GM18858 (cell line): Measurements from ENCODE around the gene TBC1D24.
A peak's percentile ranks its signal among the peaks of the same experiment; 100 is the strongest.

Experiments
- ATAC-seq: cut with Tn5 transposase; IDR thresholded peaks from one replicate; pipeline ENCODE4 v1.9.1; 2021; ENCODE audit not compliant: unreplicated experiment

The TBC1D24 gene

GRCh38 chr16:2449118-2449517, 25.8 kb upstream of the TBC1D24 start:
- ATAC-seq = no peak

DNA sequence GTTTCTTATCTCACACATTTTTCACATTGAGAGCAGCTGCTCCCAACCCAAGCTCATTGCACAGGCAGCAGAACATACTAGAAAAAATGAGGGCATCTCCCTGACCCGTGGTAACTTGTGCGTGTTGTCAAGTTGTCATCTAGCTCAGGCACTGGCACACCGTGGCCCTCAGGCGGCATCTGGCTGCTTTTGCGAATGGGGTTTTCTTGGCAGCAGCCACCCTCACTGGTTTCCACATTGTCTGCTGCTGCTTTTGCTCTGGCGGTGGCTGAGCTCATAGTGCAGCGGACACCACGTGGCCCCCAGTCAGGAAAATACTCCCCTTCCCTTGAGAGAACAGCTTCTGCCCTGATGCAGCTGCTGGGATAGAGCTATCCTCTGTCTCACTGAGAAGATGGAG, 24.4 kb upstream of the TBC1D24 start:
- no peak for ATAC-seq

DNA sequence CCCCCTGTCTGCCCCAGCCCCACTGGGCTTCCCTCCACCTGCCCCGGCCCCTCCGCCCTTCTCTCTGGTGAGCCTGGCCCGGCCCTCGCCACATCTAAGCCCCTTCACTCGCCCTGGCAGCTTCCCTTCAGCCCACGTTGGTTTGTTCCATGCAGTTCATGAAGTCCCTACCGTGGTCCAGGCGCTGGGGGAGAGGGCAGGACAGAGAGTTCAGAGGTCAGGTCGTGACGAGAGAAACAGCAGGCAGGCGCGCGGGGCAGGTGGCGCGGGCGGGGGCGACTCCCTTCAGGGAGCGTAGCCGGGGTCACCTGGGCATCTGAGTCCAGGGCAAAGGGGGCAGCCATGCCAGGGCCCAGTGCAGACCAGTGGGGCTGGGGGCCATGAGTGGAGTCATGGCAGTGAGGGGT, 23.9 kb upstream of the TBC1D24 start:
- no peak for ATAC-seq

DNA sequence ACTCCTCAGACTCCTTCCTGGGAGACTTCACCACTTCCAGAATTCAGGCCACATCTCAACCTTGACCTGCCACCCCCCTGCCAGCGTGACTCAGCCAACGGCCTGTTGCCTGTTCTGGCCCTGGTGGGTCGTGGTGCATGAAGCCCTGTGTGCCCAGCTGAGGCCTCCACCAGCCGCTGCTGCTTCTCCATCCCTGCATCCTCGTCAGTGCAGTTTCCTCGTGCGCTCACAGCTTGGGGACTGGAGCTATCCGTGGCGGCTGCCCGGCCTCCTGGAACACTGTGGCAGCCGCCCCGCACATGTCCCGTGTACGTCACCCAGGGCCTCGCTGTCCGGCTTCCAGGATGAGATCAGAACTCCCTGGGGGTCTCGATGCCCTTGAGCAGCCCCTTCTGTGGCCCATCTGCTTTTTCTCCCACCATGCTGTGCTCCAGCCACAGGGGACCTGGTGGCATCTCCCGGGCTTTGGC, 23.0 kb upstream of the TBC1D24 start:
- no peak for ATAC-seq

- no peak for ATAC-seq
These were observed 22.3 kb upstream of the TBC1D24 start for GRCh38 chr16:2452650-2453049.

GRCh38 chr16:2455081-2455845, 19.7 kb upstream of the TBC1D24 start:
- no peak for ATAC-seq

DNA sequence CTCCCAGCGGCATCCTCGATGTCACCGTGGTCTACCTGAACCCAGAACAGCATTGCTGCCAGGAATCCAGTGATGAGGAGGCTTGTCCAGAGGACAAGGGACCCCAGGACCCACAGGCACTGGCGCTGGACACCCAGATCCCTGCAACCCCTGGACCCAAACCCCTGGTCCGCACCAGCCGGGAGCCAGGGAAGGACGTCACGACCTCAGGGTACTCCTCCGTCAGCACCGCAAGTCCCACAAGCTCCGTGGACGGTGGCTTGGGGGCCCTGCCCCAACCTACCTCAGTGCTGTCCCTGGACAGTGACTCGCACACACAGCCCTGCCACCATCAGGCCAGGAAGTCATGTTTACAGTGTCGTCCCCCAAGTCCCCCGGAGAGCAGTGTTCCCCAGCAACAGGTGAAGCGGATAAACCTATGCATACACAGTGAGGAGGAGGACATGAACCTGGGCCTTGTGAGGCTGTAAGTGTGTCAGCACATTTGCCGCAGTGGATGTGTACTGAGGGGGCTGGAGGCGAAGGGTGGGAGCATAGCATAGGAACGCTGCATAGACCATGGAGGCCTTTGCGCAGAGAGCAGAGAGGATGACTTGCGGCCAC, 18.3 kb upstream of the TBC1D24 start:
- ATAC-seq = no peak

GRCh38 chr16:2457267-2457666, 17.7 kb upstream of the TBC1D24 start:
- no peak for ATAC-seq

DNA sequence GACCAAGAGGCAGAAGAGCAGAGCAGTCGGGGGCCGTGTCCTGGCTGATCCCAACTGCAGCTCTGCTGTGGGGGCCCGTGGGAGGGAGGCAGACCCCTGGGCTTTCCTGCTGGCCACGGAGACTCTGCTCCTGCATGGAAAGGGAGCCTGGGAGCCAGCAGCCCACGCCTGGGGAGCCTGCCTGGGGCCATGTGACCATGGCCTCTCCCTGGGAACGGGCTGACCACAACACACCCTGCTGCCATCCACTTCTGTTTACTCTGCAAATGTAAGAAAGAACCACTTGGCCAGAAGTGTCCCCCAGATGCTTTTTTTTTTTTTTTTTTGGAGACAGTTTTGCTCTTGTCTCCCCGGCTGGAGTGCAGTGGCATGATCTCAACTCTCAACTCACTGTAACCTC, 17.0 kb upstream of the TBC1D24 start:
- ATAC-seq = no peak

DNA sequence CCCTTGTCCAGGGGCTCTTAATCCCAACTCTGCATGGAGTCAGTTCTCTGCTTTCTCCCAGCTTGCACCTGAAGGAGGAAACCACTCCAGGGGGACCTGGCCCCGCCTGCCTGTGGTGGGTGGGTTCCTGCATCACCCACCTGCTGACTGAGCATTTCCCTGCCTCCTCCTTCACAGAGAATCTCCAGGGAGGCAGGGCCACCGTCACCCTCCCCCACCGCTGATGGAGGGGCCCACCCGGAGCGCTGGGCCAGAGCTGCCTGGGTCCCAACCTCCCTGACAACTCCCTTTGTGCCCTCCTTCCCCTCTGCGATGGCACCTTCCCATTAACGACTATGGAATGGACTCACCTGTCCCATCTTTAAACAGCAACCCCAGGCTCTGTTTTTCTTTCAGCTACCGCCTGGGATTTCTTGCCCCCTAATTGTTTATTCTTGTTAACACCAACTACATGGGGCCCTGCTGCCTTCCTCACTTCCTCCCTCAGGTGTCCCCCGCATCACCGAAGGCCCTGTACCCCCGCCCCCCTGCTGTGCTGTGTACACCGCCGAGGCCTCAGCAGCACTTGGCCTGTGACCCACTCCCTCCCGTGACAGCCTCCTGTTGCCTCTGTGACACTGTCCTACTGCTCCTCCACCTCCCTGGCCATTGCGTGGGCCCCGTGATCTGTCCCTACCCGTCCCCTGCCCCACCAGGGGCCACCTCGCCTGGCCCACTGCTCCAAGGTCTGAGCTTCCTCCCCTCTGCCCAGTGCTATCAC, 15.9 kb upstream of the TBC1D24 start:
- no peak for ATAC-seq

DNA sequence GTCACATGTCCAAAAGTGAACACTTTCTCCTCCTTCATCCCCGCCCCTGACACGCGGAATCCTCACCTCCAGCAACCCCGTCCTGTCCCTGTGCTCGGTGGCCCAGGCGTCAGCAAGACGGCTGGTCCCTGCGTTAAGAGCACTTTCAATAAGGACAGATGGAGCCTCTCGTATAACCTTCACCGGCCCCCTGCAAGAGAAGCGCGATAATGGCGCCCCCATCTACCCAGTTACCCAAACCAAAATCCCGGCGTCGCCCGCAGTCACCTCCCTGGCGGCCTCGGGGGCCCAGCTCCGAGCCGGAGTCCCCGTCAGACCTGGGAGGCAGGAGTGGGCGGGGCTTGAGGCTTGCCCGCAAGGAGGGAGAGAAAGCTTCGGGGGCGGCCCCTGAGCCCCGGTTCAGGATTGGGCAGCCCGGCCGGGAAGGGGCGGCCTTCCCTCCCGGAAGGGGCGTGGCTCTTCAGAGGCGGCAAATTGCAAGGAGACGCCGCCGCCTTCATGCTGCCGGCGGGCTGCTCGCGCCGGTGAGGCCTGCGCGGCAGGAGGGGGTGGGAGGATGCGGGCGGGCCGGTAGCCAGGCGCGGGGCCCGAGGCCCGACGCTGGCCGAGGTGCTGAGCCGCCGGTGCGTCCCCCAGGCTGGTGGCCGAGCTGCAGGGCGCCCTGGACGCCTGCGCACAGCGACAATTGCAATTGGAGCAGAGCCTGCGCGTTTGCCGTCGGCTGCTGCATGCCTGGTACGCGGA, 15.1 kb upstream of the TBC1D24 start, which contains the start of gene TEDC2:
Gene TEDC2 (plus strand): TSS at position 463 of the 744 bp plus-strand sequence. CDS start 36 bp downstream, at position 499.
- peak; percentile 87 for ATAC-seq

- ATAC-seq = no peak
These were observed 14.6 kb upstream of the TBC1D24 start for GRCh38 chr16:2460391-2460713.

DNA sequence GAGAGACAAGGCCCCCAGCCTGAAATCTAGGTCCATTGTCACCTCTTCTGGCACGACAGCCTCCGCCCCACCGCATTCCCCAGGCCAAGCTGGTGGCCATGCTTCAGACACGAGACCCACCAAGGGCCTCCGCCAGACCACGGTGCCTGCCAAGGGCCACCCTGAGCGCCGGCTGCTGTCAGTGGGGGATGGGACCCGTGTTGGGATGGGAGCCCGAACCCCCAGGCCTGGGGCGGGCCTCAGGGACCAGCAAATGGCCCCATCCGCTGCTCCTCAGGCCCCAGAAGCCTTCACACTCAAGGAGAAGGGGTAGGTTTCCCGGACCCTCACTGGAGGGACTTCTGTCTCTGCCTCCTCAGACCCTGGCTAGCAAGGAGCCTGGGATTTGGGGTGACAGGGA, 14.0 kb upstream of the TBC1D24 start:
- no peak for ATAC-seq

DNA sequence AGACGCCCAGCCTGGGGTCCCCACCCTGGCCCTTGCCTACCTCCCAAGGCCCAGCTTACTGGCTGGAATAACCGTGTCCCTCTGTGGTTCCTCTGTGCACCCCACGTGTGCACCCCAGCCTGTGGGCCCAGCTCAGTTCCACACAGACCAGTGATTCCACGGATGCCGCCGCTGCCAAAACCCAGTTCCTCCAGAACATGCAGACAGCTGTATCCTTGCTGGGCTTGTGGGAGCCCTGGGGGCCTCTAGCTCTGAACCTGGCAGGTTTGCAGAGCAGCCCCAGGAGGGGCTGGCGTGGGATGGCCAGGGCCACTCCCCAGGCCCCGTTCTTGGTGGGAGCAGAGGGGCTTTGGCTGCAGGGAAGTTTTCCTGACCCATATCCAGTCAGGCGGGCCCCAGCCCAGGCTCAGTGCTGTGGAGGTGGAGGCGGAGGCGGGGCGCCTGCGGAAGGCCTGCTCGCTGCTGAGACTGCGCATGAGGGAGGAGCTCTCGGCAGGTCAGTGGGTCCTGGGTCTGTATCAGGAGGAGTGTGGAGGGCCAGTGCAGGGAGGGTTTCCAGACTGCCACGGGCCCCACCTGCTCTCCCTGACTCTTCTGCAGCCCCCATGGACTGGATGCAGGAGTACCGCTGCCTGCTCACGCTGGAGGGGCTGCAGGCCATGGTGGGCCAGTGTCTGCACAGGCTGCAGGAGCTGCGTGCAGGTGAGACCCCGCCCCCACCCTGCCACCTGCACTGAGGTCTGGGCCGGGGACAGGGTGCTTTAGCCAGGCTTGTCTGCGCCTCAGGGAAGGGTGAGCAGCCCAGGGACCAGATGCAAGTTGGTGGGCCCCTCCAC, 12.7 kb upstream of the TBC1D24 start:
- ATAC-seq = no peak

DNA sequence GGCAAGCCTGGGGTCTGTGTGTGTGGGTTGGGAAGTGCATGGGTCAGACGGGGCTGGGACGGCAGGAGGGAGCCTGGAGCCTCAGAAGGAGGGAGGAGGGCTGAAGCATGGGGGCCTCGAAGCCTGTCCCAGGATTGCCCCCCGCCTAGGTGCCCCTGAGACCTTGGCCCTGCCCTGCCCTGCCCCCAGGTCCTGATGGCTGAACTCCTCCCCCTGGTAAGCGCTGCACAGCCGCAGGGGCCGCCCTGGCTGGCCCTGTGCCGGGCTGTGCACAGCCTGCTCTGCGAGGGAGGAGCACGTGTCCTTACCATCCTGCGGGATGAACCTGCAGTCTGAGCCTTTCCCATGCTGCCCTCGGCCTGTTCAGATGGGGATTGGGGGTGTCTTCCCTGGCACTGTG, 10.6 kb upstream of the TBC1D24 start:
- ATAC-seq = no peak

- no peak for ATAC-seq
These were observed 9.1 kb upstream of the TBC1D24 start for GRCh38 chr16:2465653-2466415.

DNA sequence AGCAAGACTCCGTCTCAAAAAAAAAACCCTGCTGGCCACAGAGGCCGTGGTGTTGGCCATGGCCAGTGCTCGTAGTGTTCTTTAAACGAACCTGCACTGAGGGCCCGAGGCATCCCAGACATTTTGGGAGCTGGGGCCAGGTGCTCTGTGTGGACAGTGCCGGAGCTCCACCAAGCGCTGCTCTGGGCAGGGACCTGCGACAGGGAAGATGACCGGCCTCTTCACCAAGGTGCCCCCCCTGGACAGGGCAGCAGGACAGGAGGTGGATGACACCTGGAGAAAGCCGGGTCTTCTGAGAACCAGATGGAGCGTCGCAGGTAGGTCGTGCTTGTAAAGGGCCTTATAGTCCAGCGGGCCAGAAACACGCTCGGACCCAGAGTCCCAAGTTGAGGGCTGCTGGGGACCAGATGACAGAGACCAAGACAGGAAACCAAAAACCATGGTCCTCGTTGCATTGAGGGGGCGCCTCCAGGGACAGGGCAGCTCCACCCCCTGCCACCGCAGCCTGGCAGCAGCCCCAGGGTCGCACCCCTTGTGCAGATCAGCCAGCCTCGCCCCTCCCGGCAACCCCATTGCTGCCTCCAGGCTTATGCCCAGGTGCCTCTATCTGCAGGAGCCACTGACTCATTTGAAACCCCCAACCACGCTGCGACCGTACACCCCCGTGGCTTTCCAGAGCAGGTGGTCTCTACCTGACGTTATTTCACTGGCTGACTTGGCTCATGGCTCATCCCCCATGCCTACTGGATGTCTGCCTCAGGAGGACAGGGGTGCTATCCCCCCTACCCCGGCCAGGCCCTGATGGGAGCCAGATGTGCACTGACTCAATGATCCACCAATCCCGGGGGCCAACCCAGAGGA, 8.0 kb upstream of the TBC1D24 start:
- ATAC-seq = no peak

- ATAC-seq = no peak
These were observed 7.2 kb upstream of the TBC1D24 start for GRCh38 chr16:2467528-2468232.
